ENCODE results near the gene IRS1. TPM values are rescaled to one million over a fixed set of nuclear protein-coding genes. Genes with fewer than 3 reads are reported as not detected.

IRS1 gene
- total and polyA plus RNA-seq, 2 of the 4 experiments (the other 2 are of a cell fraction), result 21.1 to 37.1 TPM

DNA sequence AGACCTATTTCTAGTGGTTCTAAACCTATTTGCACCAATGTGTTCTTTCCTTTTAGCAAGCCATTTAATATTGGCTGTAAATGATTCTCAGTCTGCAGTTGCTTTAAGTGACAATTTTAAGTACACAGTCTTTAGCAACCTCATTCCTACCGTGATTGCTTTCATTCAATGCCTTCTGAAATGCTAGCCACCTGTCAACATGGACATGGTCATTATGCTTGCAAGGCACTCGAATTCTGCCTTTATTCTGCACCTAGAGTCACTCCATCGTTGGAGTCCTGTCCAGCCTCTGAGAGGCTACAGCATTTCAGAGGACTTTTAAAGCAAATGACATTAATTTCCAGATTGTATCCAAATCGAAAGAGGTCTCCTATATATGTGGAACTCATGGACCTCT lies 115.1 kb downstream of the IRS1 start:
- H3K9me1 ChIP-seq (ENCODE audit: insufficient read depth, low read length), result no peaks in the 10 kb centered on the region
- no peaks in the 10 kb centered on the region for H3K4me1 ChIP-seq (ENCODE audit: control insufficient read depth, insufficient read depth, low read length)
- no TSS peak for BruUV-seq (replicated peaks)
- H3K56ac ChIP-seq (ENCODE audit: extremely low read depth, insufficient read depth, low read length), result no peak overlapping the region
- 64% methylated on average over 3 of the region's 4 CpGs; no CpG with 5 or more reads in 1 of the 2 experiments for WGBS, 2 experiments (ENCODE audit: extremely low coverage in 2 of 2, insufficient read length in 1 of 2)
- H3K27ac ChIP-seq (ENCODE audit: insufficient read depth, low read length), result no peak overlapping the region
- H3K4ac ChIP-seq (ENCODE audit: low read depth, low read length), result no peak overlapping the region
- ATAC-seq (ENCODE audit: low read depth) (no peak), DNase-seq (no peak)
- no peak overlapping the region for H2BK5ac ChIP-seq (ENCODE audit: low read depth, low read length, poor library complexity, severe bottlenecking)
- H3K14ac ChIP-seq (replicated peaks; ENCODE audit: low read depth, low read length), result no peak overlapping the region
- no peak overlapping the region for H3K4me3 ChIP-seq (ENCODE audit: insufficient read depth, low read depth, low read length)
- H3K4me2 ChIP-seq (ENCODE audit: low read depth, low read length), result no peak overlapping the region
- no peak overlapping the region for H2AK5ac ChIP-seq (ENCODE audit: low read depth, low read length)
- H2AFZ ChIP-seq (replicated peaks; ENCODE audit: low read length, poor library complexity), result no peak overlapping the region
- H3K9me3 ChIP-seq (ENCODE audit: control insufficient read depth, insufficient read depth, low read length), result no peaks in the 10 kb centered on the region
- no peak overlapping the region for H3K18ac ChIP-seq (ENCODE audit: low read depth, low read length)
- H3K79me1 ChIP-seq (ENCODE audit: low read depth in 1 of 2, low read length in 2 of 2), result no peaks in the 10 kb centered on the region
- H3K27me3 ChIP-seq (ENCODE audit: control insufficient read depth, insufficient read depth, low read length), result no peaks in the 10 kb centered on the region
- no peaks in the 10 kb centered on the region for H4K20me1 ChIP-seq (ENCODE audit: insufficient read depth, low read length)
- H2BK20ac ChIP-seq (ENCODE audit: low read depth, low read length), result no peak overlapping the region
- no peak overlapping the region for H2AK9ac ChIP-seq (replicated peaks; ENCODE audit: low read depth, low read length, poor library complexity)
- no peak overlapping the region for H2BK15ac ChIP-seq (ENCODE audit: low read depth, low read length)
- no peak overlapping the region for H4K5ac ChIP-seq (ENCODE audit: low read depth, low read length)
- H4K8ac ChIP-seq (ENCODE audit: low read depth in 2 of 2, low read length in 2 of 2), result no peak overlapping the region
- in situ Hi-C loops (cut with MboI; ENCODE audit: low sequenced_read_pairs) (no loop called here), intact Hi-C loops (cut with micrococcal nuclease) (no loop called here), dilution Hi-C loops (cut with HindIII; ENCODE audit: low sequenced_read_pairs, unreplicated experiment) (no loop called here)
- CTCF ChIA-PET, result no interaction called here
- no peaks in the 10 kb centered on the region for H3K36me3 ChIP-seq (ENCODE audit: control insufficient read depth, insufficient read depth, low read length)
- no peak overlapping the region for H4K91ac ChIP-seq (ENCODE audit: insufficient read depth, low read depth, low read length)
- POLR2A ChIA-PET (ENCODE audit: unreplicated experiment), result no interaction called here
- no peak overlapping the region for H2BK120ac ChIP-seq (ENCODE audit: low read depth, low read length)
- TF ChIP-seq MAZ (IDR thresholded peaks at IDR 0.05; ENCODE audit: borderline replicate concordance, low read depth, low read length), result no peak
- no peak for TF ChIP-seq RCOR1 (IDR thresholded peaks at IDR 0.05; ENCODE audit: insufficient replicate concordance, low read length)
- TF ChIP-seq MXI1 (IDR thresholded peaks at IDR 0.05; ENCODE audit: borderline replicate concordance, low read depth, low read length), result no peak
- TF ChIP-seq SMC3 (IDR thresholded peaks at IDR 0.05; ENCODE audit: low read depth, low read length), result no peak
- TF ChIP-seq NFE2L2 (IDR thresholded peaks at IDR 0.05; ENCODE audit: low read depth, low read length), result no peak
- no peak for TF ChIP-seq USF2 (IDR thresholded peaks at IDR 0.05; ENCODE audit: low read depth, low read length)
- no peak for TF ChIP-seq CEBPB (IDR thresholded peaks at IDR 0.05; ENCODE audit: low read depth, low read length)
- TF ChIP-seq MAFK (IDR thresholded peaks at IDR 0.05; ENCODE audit: low read depth, low read length), result no peak
- no peak for TF ChIP-seq RFX5 (IDR thresholded peaks at IDR 0.05; ENCODE audit: low read depth, low read length)
- no peak for TF ChIP-seq FOS (IDR thresholded peaks at IDR 0.05; ENCODE audit: low read depth, low read length)
- TF ChIP-seq POLR2A (IDR thresholded peaks at IDR 0.05; ENCODE audit: low read depth, low read length), result no peak
- TF ChIP-seq RAD21 (IDR thresholded peaks at IDR 0.05; ENCODE audit: low read length), result no peak
- TF ChIP-seq CHD1 (IDR thresholded peaks at IDR 0.05; ENCODE audit: low read depth, low read length), result no peak
- no peak for TF ChIP-seq BHLHE40 (IDR thresholded peaks at IDR 0.05; ENCODE audit: low read depth, low read length)
- TF ChIP-seq, protein P1, sequence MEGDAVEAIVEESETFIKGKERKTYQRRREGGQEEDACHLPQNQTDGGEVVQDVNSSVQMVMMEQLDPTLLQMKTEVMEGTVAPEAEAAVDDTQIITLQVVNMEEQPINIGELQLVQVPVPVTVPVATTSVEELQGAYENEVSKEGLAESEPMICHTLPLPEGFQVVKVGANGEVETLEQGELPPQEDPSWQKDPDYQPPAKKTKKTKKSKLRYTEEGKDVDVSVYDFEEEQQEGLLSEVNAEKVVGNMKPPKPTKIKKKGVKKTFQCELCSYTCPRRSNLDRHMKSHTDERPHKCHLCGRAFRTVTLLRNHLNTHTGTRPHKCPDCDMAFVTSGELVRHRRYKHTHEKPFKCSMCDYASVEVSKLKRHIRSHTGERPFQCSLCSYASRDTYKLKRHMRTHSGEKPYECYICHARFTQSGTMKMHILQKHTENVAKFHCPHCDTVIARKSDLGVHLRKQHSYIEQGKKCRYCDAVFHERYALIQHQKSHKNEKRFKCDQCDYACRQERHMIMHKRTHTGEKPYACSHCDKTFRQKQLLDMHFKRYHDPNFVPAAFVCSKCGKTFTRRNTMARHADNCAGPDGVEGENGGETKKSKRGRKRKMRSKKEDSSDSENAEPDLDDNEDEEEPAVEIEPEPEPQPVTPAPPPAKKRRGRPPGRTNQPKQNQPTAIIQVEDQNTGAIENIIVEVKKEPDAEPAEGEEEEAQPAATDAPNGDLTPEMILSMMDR (conservative IDR thresholded peaks at IDR 0.05; ENCODE audit: low read depth, low read length), result no peak
- TF ChIP-seq, protein P2, sequence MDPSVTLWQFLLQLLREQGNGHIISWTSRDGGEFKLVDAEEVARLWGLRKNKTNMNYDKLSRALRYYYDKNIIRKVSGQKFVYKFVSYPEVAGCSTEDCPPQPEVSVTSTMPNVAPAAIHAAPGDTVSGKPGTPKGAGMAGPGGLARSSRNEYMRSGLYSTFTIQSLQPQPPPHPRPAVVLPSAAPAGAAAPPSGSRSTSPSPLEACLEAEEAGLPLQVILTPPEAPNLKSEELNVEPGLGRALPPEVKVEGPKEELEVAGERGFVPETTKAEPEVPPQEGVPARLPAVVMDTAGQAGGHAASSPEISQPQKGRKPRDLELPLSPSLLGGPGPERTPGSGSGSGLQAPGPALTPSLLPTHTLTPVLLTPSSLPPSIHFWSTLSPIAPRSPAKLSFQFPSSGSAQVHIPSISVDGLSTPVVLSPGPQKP (IDR thresholded peaks at IDR 0.05; ENCODE audit: borderline replicate concordance, low read depth, low read length), result no peak
- H3K9ac ChIP-seq (ENCODE audit: low read depth, low read length), result no peak overlapping the region
- H3K23ac ChIP-seq (ENCODE audit: low read depth, low read length), result no peak overlapping the region

Data from IMR-90 (cell line).